Ascending aorta (tissue), 2 donors: ENCODE data around the gene SEPTIN5. TPM values are rescaled to one million over a fixed set of nuclear protein-coding genes. Genes with fewer than 3 reads are reported as not detected.
A peak's percentile ranks its signal among the peaks of the same experiment; 100 is the strongest.

Source experiments
- DNase-seq, 2 donors: peaks; one replicate each; pipeline ENCODE4 v3.0.0-alpha.2; 2019; ENCODE audit warnings: low spot score in 2 of 2
- H3K27ac ChIP-seq, 2 donors: fragments of 200-600 bp; sonication (generic); one replicate each; pipeline ENCODE4 v1.5.1; 2016 to 2017; ENCODE audit warnings: mild to moderate bottlenecking in 1 of 2
- H3K27me3 ChIP-seq: fragments of 200-600 bp; sonication (generic); one replicate; pipeline ENCODE4 v1.5.1; 2017
- H3K36me3 ChIP-seq, 2 donors: fragments of 200-600 bp; sonication (generic); one replicate each; pipeline ENCODE4 v1.5.1; 2016
- H3K4me1 ChIP-seq, 2 donors: fragments of 200-600 bp; sonication (generic); one replicate each; pipeline ENCODE4 v1.5.1; 2016 to 2017; ENCODE audit warnings: mild to moderate bottlenecking in 1 of 2
- H3K4me3 ChIP-seq, 2 donors: fragments of 200-600 bp; sonication (generic); one replicate each; pipeline ENCODE4 v1.5.1; 2016 to 2017; ENCODE audit warnings: mild to moderate bottlenecking in 1 of 2
- H3K9me3 ChIP-seq, 2 donors: fragments of 200-600 bp; sonication (generic); one replicate each; pipeline ENCODE4 v1.5.1; 2016
- CTCF ChIP-seq, 3 experiments: fragments of 200-600 bp in 2 of 3; fragments of 450-650 bp in 1 of 3; sonication (generic) in 2 of 3; IDR thresholded peaks; one replicate each; pipeline ENCODE4 v1.5.1; 2016 to 2019; ENCODE audit warnings: antibody characterized with exemption in 3 of 3, mild to moderate bottlenecking in 1 of 3, moderate library complexity in 1 of 3
- intact Hi-C: fragments of 100-400 bp; cut with DNase I; formaldehyde crosslinking; loops from one replicate; pipeline ENCODE4 v1.15.1; 2023
- total RNA-seq: library from RNA; depleted of rRNA; stranded (reverse); fragments of >200 nt; gene quantifications from one replicate; pipeline ENCODE4 v1.1.0, GENCODE V29; 2016

Gene SEPTIN5
- total RNA-seq, 1 donor from 2014 or later, result 105 TPM

DNA sequence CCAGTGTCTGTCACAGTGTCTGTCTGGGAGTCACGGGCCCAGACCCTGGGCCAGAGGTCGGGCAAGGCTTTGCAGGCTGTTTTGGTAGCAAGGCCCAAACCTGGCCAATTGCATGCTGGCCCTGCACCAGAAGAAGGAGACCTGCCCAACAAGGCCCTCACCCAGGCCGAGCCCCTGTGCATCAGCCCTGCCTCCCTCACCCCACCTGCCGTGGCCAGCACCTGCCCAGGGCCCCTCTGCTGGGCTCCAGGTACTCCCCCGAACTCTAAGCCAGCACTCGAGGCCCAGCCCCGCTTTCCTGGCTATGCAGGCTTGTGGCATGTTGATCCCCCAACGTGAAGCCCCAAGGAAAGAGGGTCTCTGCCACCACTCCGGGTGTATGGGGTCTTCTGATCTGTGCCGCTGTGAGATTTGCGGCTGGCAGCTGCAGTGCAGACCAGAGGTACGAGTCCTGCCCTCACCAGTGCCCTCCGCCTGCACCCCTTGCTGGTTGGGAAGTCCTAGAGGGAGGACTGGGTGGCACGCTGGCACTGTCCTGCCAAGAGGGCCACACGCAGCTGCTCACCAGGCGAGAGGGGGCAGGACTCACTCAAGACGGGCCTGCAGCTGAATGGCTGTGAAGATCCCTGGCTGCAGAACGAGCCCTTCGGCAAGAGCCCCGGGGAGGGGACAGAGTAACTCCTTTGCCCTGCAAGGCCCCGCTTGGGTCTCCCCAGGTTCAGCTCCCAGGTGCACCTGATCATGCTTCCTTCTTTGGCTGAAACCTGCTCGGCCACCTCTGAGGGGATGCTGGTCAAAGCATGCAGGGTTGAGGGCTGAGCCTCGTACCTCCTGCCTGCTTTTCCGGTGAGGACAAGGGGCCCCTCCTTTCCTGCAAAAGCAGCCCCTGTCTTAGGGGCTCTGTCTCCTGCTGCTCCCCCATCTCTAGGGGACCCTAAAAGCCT, 6.7 kb upstream of the SEPTIN5 start:
- Histone ChIP-seq H3K4me3 (no peak overlapping the region), H3K4me1 (no peaks in the 10 kb centered on the region), H3K9me3 (no peaks in the 10 kb centered on the region), H3K36me3 (no peaks in the 10 kb centered on the region), H3K27me3 (no peaks in the 10 kb centered on the region), H3K27ac (no peak overlapping the region)
- intact Hi-C loops, result no loop called here
- TF ChIP-seq CTCF (IDR thresholded peaks at IDR 0.05), result no peak
- DNase-seq, result peak in 1 of 2 donors; percentile 57

- H3K4me3 ChIP-seq, result no peak overlapping the region
- intact Hi-C loops, result no loop called here
- H3K36me3 ChIP-seq, result no peaks in the 10 kb centered on the region
- TF ChIP-seq CTCF (IDR thresholded peaks at IDR 0.05), result no peak
- no peaks in the 10 kb centered on the region for H3K4me1 ChIP-seq
- H3K27me3 ChIP-seq, result no peaks in the 10 kb centered on the region
- no peak overlapping the region for H3K27ac ChIP-seq
- DNase-seq, result peak in 1 of 2 donors; percentile 61
- H3K9me3 ChIP-seq, result no peaks in the 10 kb centered on the region
Observed at GRCh38 chr22:19708321-19709011, 5.8 kb upstream of the SEPTIN5 start.

GRCh38 chr22:19709063-19709769, 5.1 kb upstream of the SEPTIN5 start:
- Histone ChIP-seq H3K36me3 (no peaks in the 10 kb centered on the region), H3K9me3 (no peaks in the 10 kb centered on the region), H3K27ac (no peak overlapping the region), H3K4me3 (no peak overlapping the region), H3K27me3 (no peaks in the 10 kb centered on the region), H3K4me1 (peaks cover 0 to 4% of the 10 kb centered on the region in 2 donors)
- DNase-seq, result peak in 1 of 2 donors; percentile 64
- TF ChIP-seq CTCF (IDR thresholded peaks at IDR 0.05), result no peak
- intact Hi-C loops, result no loop called here

DNA sequence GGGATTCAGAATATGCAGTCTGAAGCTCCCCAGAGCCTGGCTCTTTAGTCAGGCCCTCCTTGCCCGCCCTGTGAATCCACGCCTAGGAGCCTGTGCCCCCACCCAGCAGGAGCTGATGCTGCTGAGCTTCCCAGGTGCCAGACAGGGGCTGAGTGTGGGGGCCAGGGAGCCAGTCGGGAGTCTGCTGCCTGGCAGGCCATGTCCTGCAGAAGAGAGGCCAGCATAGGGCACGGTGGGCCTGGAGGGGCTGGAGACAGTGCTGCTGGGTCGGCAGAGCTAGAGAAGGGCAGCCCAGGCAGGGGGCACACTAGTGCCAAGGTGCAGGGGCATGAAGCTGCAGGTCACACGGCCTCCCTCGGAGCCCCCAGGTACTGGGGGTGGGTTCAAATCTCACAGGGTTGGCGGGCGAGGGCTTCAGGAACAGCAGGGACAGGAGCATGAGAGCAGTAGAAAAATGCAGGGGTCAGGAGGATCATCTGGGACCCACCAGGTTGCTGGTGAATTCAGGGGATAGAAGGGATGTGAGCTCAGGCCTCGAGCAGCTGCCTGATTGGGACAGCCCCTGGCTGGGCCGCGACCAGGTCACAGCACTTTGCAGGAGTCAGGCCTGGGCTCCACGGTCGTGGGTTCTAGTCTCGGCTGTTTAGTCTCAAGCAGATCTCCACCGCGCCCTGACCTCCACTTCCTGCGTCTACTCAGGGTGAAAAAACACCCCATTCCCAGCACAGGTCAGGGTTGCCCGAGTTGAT, 4.1 kb upstream of the SEPTIN5 start:
- H3K4me1 ChIP-seq, result peaks cover 5 to 10% of the 10 kb centered on the region in 2 donors
- no peaks in the 10 kb centered on the region for H3K9me3 ChIP-seq
- no peak for DNase-seq
- no peak for TF ChIP-seq CTCF (IDR thresholded peaks at IDR 0.05)
- H3K4me3 ChIP-seq, result no peak overlapping the region
- intact Hi-C loops, result loop anchor here (10.0 kb wide), 4 partner anchors 75 to 565 kb away; partner anchors contain the start of genes CLTCL1, ESS2, RANBP1 and TRMT2A
- no peaks in the 10 kb centered on the region for H3K27me3 ChIP-seq
- no peaks in the 10 kb centered on the region for H3K36me3 ChIP-seq
- H3K27ac ChIP-seq, result no peak overlapping the region

DNA sequence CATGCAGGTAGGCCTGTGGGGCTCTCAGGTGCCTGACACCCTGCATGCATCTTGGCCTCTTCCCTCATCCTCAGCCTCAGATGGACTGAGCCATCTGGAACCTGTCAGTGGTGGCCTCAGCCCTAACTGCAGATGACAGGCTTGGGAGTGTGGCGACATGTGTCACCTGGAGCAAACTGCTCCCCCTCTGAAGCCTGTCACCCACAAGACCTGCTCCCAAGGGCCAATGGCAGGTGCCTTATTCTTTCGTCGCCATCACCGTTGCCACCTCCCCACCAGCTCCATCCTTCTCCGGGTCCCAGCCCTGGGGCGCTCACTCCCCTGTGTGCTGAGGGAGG, 3.6 kb upstream of the SEPTIN5 start:
- Histone ChIP-seq H3K9me3 (no peaks in the 10 kb centered on the region), H3K27ac (no peak overlapping the region), H3K4me1 (peaks cover 5 to 12% of the 10 kb centered on the region in 2 donors), H3K27me3 (no peaks in the 10 kb centered on the region), H3K4me3 (no peak overlapping the region), H3K36me3 (no peaks in the 10 kb centered on the region)
- intact Hi-C loops, result loop anchor here (10.0 kb wide), 4 partner anchors 76 to 566 kb away; partner anchors contain the start of genes CLTCL1, ESS2, RANBP1 and TRMT2A
- no peak for DNase-seq
- TF ChIP-seq CTCF (IDR thresholded peaks at IDR 0.05), result no peak
